DMS79 (cell line): Measurements from ENCODE around the gene TEAD4.

Source experiments
- DNase-seq: peaks from one replicate; lab custom pipeline; 2025; lab: John Stamatoyannopoulos, UW

The TEAD4 gene

GRCh38 chr12:3083241-3083920, 124.2 kb downstream of the TEAD4 start:
- DNase-seq: no peak

GRCh38 chr12:3083921-3084347, 124.7 kb downstream of the TEAD4 start:
- no peak for DNase-seq

GRCh38 chr12:3084742-3085141, 125.5 kb downstream of the TEAD4 start:
- DNase-seq: no peak

- no peak for DNase-seq
These were observed 126.3 kb downstream of the TEAD4 start for GRCh38 chr12:3085341-3086139.

- DNase-seq: no peak
These were observed 127.0 kb downstream of the TEAD4 start for GRCh38 chr12:3086211-3086610.

- DNase-seq: no peak
These were observed 127.6 kb downstream of the TEAD4 start for GRCh38 chr12:3086729-3087323.

- DNase-seq: no peak
These were observed 128.8 kb downstream of the TEAD4 start for GRCh38 chr12:3087758-3088650.

GRCh38 chr12:3089588-3089987, 130.4 kb downstream of the TEAD4 start:
- no peak for DNase-seq
